HCT116 (cell line): ENCODE measurements around the gene ZEB2. TPM values are rescaled to one million over a fixed set of nuclear protein-coding genes. Genes with fewer than 3 reads are reported as not detected.

Experiments used
- ATAC-seq: fragments of 200-7000 bp; cut with Tn5 transposase; 2 replicates; pipeline ENCODE4 v1.9.1; 2020; ENCODE audit warnings: mild to moderate bottlenecking, moderate library complexity
- BruUV-seq: library from RNA; stranded (reverse); fragments of 400-500 nt; replicated peaks from 2 replicates; lab custom pipeline; 2021; lab: Mats Ljungman, UMichigan
- CTCF ChIA-PET: fragments of 300-600 bp; sonication (Branson Sonifier 250); formaldehyde crosslinking; loops from one replicate; lab custom pipeline; 2021; ENCODE audit warnings: antibody characterized with exemption; lab: Charles Lee
- POLR2A ChIA-PET: fragments of 300-600, 350-600 bp; sonication (Branson Sonifier 250); formaldehyde crosslinking; loops from one replicate; lab custom pipeline; 2021; ENCODE audit warnings: antibody characterized with exemption; lab: Charles Lee
- RAD21 ChIA-PET, 2 experiments: fragments of 300-600 bp; sonication (Branson Sonifier 250); formaldehyde crosslinking; loops; one replicate each; lab custom pipeline; 2023; ENCODE audit warnings: low total read pairs in 2 of 2; ENCODE audit not compliant: uncharacterized antibody in 2 of 2, unreplicated experiment in 2 of 2, low non-redundant PET in 1 of 2; lab: Charles Lee
- DNase-seq: peaks from one replicate; pipeline ENCODE4 v3.0.0-alpha.2; 2010; ENCODE audit warnings: low read depth, low spot score
- H2AFZ ChIP-seq: fragments of 200-600 bp; shearing (Covaris generic), sonication (generic); 2 replicates; pipeline ENCODE4 v1.6.1; 2017; ENCODE audit warnings: low read depth, mixed run types, mixed read lengths, antibody characterized with exemption, low read length; ENCODE audit not compliant: poor library complexity, severe bottlenecking
- H3K27ac ChIP-seq: 2 replicates; pipeline ENCODE4 v1.5.1; 2012; ENCODE audit warnings: low read depth, low read length
- H3K27me3 ChIP-seq: fragments of 200-600 bp; sonication (generic); 2 replicates; pipeline ENCODE4 v1.6.1; 2016; ENCODE audit warnings: mixed run types, low read length, mixed read lengths; ENCODE audit not compliant: insufficient read depth
- H3K36me3 ChIP-seq, 2 experiments: fragments of 200-500 bp in 1 of 2; fragments of 200-600 bp in 1 of 2; sonication (Bioruptor generic) in 1 of 2; sonication (generic) in 1 of 2; 2 replicates each; pipeline versions ENCODE4 v1.5.1 to v1.6.1; 2014 to 2016; ENCODE audit warnings: low read length in 2 of 2, inconsistent platforms in 1 of 2, mixed read lengths in 1 of 2, mixed run types in 1 of 2; ENCODE audit not compliant: insufficient read depth in 2 of 2, control insufficient read depth in 1 of 2
- H3K4me1 ChIP-seq, 2 experiments: fragments of 200-600 bp in 1 of 2; sonication (generic) in 1 of 2; 2 replicates each; pipeline versions ENCODE4 v1.5.1 to v1.6.1; 2012 to 2017; ENCODE audit warnings: low read length in 2 of 2, inconsistent platforms in 1 of 2, mild to moderate bottlenecking in 1 of 2, mixed read lengths in 1 of 2, mixed run types in 1 of 2, moderate library complexity in 1 of 2; ENCODE audit not compliant: insufficient read depth in 2 of 2, control insufficient read depth in 1 of 2
- H3K4me2 ChIP-seq: fragments of 200-600 bp; sonication (generic); 2 replicates; pipeline ENCODE4 v1.6.1; 2017; ENCODE audit warnings: mixed run types, low read length, mixed read lengths
- H3K4me3 ChIP-seq, 2 experiments: fragments of 200-600 bp in 1 of 2; sonication (generic) in 1 of 2; replicated peaks in 1 of 2; 2 replicates each; pipeline ENCODE4 v1.5.1; 2011 to 2016; ENCODE audit warnings: low read length in 2 of 2, control low read depth in 1 of 2, low read depth in 1 of 2, mild to moderate bottlenecking in 1 of 2, mixed read lengths in 1 of 2, mixed run types in 1 of 2
- H3K79me2 ChIP-seq: fragments of 200-600 bp; sonication (generic); 2 replicates; pipeline ENCODE4 v1.6.1; 2017; ENCODE audit warnings: mild to moderate bottlenecking, mixed run types, low read length, moderate library complexity, mixed read lengths; ENCODE audit not compliant: insufficient read depth
- H3K9ac ChIP-seq: fragments of 200-600 bp; sonication (generic); 2 replicates; pipeline ENCODE4 v1.6.1; 2016; ENCODE audit warnings: low read length, mixed read lengths
- H3K9me2 ChIP-seq: fragments of 200-600 bp; sonication (generic), shearing (Covaris generic); 2 replicates; pipeline ENCODE4 v1.6.1; 2017; ENCODE audit warnings: mixed run types, mild to moderate bottlenecking, moderate library complexity; ENCODE audit not compliant: insufficient read depth
- H3K9me3 ChIP-seq, 2 experiments: fragments of 200-500 bp in 1 of 2; fragments of 200-600 bp in 1 of 2; sonication (Bioruptor generic) in 1 of 2; sonication (generic) in 1 of 2; 2 replicates each; pipeline ENCODE4 v1.6.1; 2014 to 2017; ENCODE audit warnings: low read length in 2 of 2, mixed read lengths in 2 of 2, inconsistent platforms in 1 of 2, low read depth in 1 of 2, mild to moderate bottlenecking in 1 of 2, mixed run types in 1 of 2, moderate library complexity in 1 of 2; ENCODE audit not compliant: control insufficient read depth in 1 of 2, insufficient read depth in 1 of 2
- H4K20me1 ChIP-seq: fragments of 200-600 bp; sonication (generic), shearing (Covaris generic); 2 replicates; pipeline ENCODE4 v1.6.1; 2017; ENCODE audit warnings: mixed run types, mild to moderate bottlenecking, moderate library complexity; ENCODE audit not compliant: insufficient read depth
- CBX3 ChIP-seq: IDR thresholded peaks from 2 replicates; pipeline ENCODE4 v1.6.1; 2012; ENCODE audit warnings: low read depth
- ELF1 ChIP-seq: IDR thresholded peaks from 2 replicates; pipeline ENCODE4 v1.6.1; 2012; ENCODE audit warnings: low read depth, borderline replicate concordance
- EZH2 ChIP-seq: fragments of 200-600 bp; sonication (generic); IDR thresholded peaks from 2 replicates; pipeline ENCODE4 v1.6.1; 2017; ENCODE audit warnings: antibody characterized with exemption, mixed run types
- EZH2phosphoT487 ChIP-seq: fragments of 200-600 bp; IDR thresholded peaks from 2 replicates; pipeline ENCODE4 v1.6.1; 2018; ENCODE audit warnings: antibody characterized with exemption, borderline replicate concordance
- FOSL1 ChIP-seq: IDR thresholded peaks from 2 replicates; pipeline ENCODE4 v1.6.1; 2012; ENCODE audit warnings: low read depth
- JUND ChIP-seq: IDR thresholded peaks from 2 replicates; pipeline ENCODE4 v1.6.1; 2012
- MAX ChIP-seq: IDR thresholded peaks from 2 replicates; pipeline ENCODE4 v1.6.1; 2012
- POLR2A ChIP-seq: IDR thresholded peaks from 2 replicates; pipeline ENCODE4 v1.7.0; 2011; ENCODE audit warnings: borderline replicate concordance; ENCODE audit not compliant: insufficient read depth, insufficient read length; ENCODE audit errors: extremely low read depth
- POLR2AphosphoS5 ChIP-seq: IDR thresholded peaks from 2 replicates; pipeline ENCODE4 v1.6.1; 2011; ENCODE audit warnings: mild to moderate bottlenecking, low read depth, low read length, moderate library complexity
- RAD21 ChIP-seq: IDR thresholded peaks from 2 replicates; pipeline ENCODE4 v1.6.1; 2012; ENCODE audit warnings: low read depth, mild to moderate bottlenecking
- REST ChIP-seq: IDR thresholded peaks from 2 replicates; pipeline ENCODE4 v1.6.1; 2012; ENCODE audit warnings: low read depth
- SIN3A ChIP-seq: IDR thresholded peaks from 2 replicates; pipeline ENCODE4 v1.6.1; 2012; ENCODE audit warnings: low read depth
- SP1 ChIP-seq: IDR thresholded peaks from 2 replicates; pipeline ENCODE4 v1.6.1; 2012; ENCODE audit warnings: low read depth
- SRF ChIP-seq: IDR thresholded peaks from 2 replicates; pipeline ENCODE4 v1.6.1; 2012; ENCODE audit warnings: low read depth
- TCF7L2 ChIP-seq: IDR thresholded peaks from 2 replicates; pipeline ENCODE4 v1.7.0; 2011; ENCODE audit warnings: borderline replicate concordance, inconsistent platforms; ENCODE audit not compliant: insufficient read depth, insufficient read length; ENCODE audit errors: extremely low read depth
- ZFX ChIP-seq: fragments of 450-650 bp; IDR thresholded peaks from 2 replicates; pipeline ENCODE4 v1.6.1; 2017
- ZNF274 ChIP-seq: fragments of 200-500 bp; sonication (Bioruptor generic); IDR thresholded peaks from 2 replicates; pipeline ENCODE4 v1.6.1; 2014; ENCODE audit warnings: mild to moderate bottlenecking, low read depth, low read length, inconsistent platforms
- intact Hi-C: fragments of 100-400 bp; cut with micrococcal nuclease; formaldehyde crosslinking; loops from 2 replicates; pipeline ENCODE4 v1.10.0; 2022
- total RNA-seq: library from RNA; stranded (reverse); gene quantifications from one replicate; pipeline ENCODE4 v1.2.1, GENCODE V29; 2021; ENCODE audit not compliant: unreplicated experiment
- TF ChIP-seq, protein P1 (sequence below): IDR thresholded peaks from 2 replicates; pipeline ENCODE4 v1.6.1; 2012
- TF ChIP-seq, protein P2 (sequence below): IDR thresholded peaks from 2 replicates; pipeline ENCODE4 v1.6.1; 2011; ENCODE audit warnings: mild to moderate bottlenecking, low read length, moderate library complexity; ENCODE audit not compliant: insufficient replicate concordance; ENCODE audit errors: extremely low read depth

The ZEB2 gene
- total RNA-seq, 1 experiment from 2014 or later, result 0.81 TPM

DNA sequence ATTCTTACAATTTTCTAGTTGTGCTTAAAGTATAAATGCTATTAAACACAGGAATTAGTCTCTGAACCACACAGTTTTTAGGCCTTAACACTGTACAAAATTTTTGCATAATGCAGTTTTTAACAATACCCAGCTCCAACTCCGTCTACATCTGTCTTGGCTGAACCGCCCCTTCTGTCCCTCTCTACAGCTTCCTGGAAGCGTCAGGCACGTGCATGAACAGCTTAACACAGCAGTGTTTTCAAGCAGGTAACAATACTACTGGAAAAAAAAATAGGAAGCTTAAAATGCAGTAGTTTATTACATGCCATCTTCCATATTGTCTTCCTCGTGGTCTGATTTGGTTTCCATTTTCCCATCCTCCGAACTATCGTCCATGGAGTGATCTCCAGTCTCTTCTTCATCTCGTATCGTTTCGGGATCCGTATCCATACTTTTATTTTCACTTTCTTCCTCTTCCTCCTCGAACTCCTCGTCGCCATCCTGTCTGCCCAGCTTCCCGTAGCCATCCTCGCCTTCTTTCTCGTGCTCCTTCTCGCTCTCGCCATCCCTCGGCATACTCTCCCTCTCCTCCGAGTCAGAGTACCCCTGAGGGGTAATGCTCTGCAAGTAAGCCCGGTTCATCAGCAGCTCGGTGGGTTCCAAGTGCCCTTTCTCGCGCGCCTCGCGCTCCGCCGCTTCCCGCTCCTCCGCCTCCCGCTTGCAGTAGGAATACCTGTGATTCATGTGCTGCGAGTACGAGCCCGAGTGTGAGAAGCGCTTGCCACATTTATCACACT lies 130.6 kb downstream of the ZEB2 start (continued):
- TF ChIP-seq POLR2AphosphoS5 (no peak), TCF7L2 (no peak)
- TF ChIP-seq, all 23 proteins: peak for 0

GRCh38 chr2:144385381-144385780 lies 134.5 kb downstream of the ZEB2 start:
- H3K4me2 ChIP-seq, result no peak overlapping the region
- H3K27me3 ChIP-seq, result no peaks in the 10 kb centered on the region
- no peaks in the 10 kb centered on the region for H3K9me2 ChIP-seq
- H3K4me3 ChIP-seq, result no peak overlapping the region
- no peaks in the 10 kb centered on the region for H3K9me3 ChIP-seq
- H3K79me2 ChIP-seq, result no peaks in the 10 kb centered on the region
- H3K27ac ChIP-seq, result no peak overlapping the region
- H3K9ac ChIP-seq, result no peak overlapping the region
- no peaks in the 10 kb centered on the region for H4K20me1 ChIP-seq
- ChIA-PET CTCF (no interaction called here), POLR2A (no interaction called here), RAD21 (no interaction called here)
- DNase-seq, result no peak
- H3K4me1 ChIP-seq, result no peaks in the 10 kb centered on the region
- no peak overlapping the region for H2AFZ ChIP-seq
- intact Hi-C loops, result no loop called here
- no TSS peak for BruUV-seq
- no peaks in the 10 kb centered on the region for H3K36me3 ChIP-seq
- TF ChIP-seq TCF7L2 (no peak), EZH2 (no peak), SP1 (no peak), POLR2A (no peak), JUND (no peak), RAD21 (no peak), ZNF274 (no peak), SIN3A (no peak), ZFX (no peak), MAX (no peak), SRF (no peak), EZH2phosphoT487 (no peak), ELF1 (no peak), CBX3 (no peak), POLR2AphosphoS5 (no peak), REST (no peak), FOSL1 (no peak)
- TF ChIP-seq, protein P1, sequence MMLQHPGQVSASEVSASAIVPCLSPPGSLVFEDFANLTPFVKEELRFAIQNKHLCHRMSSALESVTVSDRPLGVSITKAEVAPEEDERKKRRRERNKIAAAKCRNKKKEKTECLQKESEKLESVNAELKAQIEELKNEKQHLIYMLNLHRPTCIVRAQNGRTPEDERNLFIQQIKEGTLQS, result no peak
- TF ChIP-seq, protein P2, sequence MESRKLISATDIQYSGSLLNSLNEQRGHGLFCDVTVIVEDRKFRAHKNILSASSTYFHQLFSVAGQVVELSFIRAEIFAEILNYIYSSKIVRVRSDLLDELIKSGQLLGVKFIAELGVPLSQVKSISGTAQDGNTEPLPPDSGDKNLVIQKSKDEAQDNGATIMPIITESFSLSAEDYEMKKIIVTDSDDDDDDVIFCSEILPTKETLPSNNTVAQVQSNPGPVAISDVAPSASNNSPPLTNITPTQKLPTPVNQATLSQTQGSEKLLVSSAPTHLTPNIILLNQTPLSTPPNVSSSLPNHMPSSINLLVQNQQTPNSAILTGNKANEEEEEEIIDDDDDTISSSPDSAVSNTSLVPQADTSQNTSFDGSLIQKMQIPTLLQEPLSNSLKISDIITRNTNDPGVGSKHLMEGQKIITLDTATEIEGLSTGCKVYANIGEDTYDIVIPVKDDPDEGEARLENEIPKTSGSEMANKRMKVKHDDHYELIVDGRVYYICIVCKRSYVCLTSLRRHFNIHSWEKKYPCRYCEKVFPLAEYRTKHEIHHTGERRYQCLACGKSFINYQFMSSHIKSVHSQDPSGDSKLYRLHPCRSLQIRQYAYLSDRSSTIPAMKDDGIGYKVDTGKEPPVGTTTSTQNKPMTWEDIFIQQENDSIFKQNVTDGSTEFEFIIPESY, result no peak
- ATAC-seq, result no peak
